Urothelium cell line (cell line): ENCODE results near the gene TP53TG5.
"Not testable (repeated sequence)": the region's sequence is repeated elsewhere in the genome, so short reads cannot be mapped to it uniquely, and the experiment has no call there.

Source experiments
- DNase-seq: peaks from one replicate; pipeline ENCODE4 v3.0.0; 2011; ENCODE audit warnings: low spot score, mixed read lengths
- FAIRE-seq: peaks from 2 replicates; lab custom pipeline; 2011; peaks lifted over from hg19 to GRCh38; lab: Jason Lieb, UNC

The TP53TG5 gene

DNA sequence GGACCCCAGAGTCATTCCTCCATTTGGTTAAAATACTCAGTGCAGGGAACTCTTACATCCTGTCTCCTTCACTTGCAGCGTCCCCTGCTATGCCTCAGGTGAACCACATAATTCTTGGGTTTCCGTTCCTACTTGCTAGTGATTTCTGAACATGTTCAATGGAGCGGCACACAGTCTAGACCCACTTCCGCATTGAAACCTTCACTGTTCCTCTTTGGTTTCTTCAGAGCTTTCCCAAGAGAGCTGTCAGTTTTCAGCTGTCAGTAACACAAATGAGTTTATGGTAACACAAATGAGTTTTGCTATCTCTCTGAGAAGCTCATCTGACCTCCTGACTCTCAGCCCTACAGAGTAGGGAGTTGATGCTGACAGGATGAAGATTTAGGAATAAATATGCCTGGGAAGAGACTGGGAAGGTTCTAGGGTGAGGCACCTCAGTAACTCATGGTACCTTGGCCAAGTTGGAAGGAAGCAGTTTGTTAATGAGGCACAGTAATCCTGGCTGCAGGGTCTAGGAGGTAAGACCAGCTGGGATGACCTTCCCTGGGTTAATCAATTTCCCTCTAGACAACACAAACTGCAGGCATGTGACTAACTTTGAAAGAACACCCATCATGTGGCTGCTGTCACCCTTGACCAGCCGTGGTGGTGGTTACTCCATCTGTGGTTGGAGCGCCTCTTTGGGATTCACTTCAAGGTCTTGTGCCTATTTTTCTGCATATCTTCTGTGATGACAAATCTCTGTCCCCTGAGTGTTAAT lies 9.7 kb downstream of the TP53TG5 start:
- DNase-seq (no peak), FAIRE-seq (no peak)

DNA sequence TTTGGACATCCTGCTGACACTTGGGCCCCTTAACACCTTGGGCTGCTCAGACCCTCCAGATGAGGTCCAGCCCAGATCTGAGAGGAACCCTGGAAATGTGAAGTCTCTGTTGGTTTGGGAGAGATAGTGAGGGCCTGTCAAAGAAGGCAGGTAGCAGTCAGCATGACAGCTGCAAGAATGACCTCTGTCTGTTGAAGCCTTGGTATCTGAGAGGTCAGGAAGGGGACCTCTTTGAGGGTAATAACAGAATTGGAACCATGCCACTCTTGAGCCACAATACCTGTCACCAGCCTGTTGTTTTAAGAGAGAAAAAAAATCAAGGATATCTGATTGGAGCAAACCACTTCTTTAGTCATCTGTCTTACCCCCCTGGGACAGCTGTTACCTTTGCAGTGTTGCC lies 11.0 kb downstream of the TP53TG5 start:
- FAIRE-seq (no peak), DNase-seq (no peak)

DNA sequence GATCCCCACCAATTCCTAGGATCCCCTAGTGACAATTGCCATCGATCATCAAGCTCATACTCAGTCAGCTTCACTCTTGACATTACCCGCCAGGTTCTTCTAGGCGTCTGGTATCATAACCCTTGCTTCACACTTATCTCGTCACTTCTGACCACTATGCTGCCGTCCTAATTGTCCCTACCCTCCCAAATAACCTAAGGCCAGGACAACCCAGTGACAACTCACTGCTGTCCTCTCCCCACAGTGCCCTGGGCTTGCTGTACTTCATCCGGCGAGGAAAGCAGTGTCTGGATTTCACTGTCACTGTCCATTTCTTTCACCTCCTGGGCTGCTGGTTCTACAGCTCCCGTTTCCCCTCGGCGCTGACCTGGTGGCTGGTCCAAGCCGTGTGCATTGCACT lies 11.5 kb downstream of the TP53TG5 start:
- FAIRE-seq (no peak), DNase-seq (no peak)

DNA sequence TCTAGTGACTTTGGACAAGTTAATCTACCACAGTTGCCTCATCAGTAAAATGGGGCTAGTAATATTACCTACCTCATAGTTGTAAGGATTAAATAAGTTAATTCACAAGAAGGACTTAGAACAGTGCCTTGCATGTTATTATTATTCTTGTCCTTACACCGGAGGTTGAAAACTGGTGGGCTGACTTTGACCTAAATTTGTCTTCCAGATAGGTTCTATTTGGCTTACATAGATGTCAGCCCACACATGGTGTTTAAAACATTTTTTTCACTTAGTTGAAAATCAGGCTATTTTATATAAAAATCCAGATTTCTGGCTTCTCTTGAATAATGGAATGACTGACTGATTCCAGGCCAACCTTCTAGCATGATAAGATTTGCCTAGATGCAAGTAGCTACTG lies 11.9 kb downstream of the TP53TG5 start:
- FAIRE-seq (no peak), DNase-seq (no peak)

DNA sequence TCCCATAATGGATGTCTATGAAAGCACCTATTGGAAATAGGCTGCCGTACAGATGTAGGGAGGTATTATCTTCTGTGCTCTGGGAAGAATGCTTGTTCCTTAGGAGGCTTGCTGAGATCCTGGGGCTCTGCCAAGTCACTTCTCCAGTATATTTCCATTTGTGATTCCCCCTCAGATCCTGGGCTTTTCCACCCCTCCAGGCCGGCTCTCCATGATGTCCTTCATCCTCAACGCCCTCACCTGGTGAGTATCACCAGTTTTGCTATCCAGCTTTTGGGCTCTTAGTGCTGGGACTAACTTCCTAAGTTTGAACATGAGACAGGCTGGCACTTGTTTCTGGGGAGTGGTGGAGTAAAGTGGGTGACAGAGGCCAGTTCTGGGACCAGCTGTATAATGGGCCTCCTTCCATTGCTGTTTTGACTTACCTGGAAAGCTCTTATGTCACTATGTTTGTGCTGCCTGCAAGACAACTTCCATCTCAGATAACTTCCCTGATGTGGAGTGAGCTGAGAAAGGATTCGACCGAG lies 12.6 kb downstream of the TP53TG5 start:
- FAIRE-seq (no peak), DNase-seq (no peak)

DNA sequence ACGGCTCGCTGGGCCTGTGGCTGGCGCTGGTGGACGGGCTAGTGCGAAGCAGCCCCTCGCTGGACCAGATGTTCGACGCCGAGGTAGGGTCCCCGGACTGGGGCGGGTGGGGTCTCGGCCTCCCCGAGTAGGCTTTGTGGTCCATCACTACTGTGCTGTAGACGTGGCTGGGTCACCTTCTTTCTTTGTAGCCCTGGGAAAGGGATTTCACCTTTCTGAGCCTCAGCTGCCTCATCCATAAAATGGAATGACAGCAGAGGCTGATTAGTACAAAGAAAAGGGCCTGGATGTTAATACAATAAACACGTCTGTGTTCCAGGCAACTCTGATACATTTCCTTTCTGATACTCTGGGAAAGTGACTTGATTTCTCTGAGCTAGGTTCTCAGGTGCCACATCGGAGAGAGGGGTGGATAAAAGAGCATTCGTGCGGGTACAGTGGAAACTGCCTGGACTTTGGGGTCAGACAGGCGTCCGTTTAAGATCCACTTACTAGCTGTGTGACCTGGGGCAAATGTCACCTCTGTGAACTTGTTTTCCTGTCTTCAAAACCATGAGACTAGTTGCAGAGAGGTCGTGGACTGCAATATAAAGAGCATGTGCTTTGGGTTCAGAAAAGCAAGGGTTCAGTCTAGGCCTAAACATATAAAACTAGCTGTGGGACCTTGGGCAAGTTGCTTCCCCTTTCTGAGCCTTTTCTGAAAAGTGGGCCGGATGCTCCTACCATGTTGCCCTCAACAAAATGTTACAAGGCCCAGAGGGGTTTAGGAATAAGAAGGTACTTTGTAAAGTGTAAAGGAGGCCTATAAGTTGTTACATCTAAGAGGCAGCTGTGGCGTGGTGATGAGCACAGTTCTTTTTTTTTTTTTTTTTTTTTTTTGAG lies 14.3 kb downstream of the TP53TG5 start:
- DNase-seq = no peak
- no peak for FAIRE-seq

DNA sequence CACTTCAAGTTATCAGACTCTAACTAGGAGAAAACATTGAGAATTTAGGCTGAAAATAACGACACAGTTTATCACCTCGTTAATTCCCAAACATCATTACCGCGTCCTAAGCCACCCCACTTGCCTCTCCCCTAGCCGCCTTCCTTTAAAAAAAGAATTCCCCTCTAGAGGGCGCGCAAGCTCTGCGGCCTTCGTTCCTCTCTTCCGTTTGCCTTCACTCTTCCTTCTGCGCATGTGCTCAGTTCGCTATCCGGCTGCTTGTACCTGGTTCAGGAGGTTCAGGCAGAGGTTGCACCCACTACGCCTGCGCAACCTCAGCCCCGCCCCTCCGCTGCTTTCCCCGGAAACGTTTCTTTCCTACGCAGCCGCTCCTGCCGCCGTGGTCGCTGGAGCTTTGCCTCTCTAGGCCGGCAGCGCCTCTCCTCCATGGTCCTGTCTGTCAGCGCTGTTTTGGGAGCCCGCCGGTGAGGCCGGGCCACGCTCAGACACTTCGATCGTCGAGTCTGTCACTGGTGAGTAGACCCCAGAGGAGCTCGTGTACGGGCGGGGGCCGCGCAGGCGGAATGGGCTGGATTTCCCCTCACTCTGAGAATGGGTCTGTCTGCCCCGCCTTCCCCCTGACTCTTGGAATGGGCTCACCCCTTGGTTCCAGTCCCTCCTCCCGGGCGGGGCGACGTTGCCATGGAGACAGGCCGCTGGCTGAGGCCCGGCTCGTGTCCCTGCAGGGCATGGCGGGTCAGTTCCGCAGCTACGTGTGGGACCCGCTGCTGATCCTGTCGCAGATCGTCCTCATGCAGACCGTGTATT lies 15.1 kb downstream of the TP53TG5 start, which contains the start of gene SYS1:
Gene SYS1 (plus strand): TSS at position 353 of the 807 bp plus-strand sequence. CDS start 376 bp downstream, at position 729.
- FAIRE-seq (peak; percentile 91), DNase-seq (peak; percentile 100)

DNA sequence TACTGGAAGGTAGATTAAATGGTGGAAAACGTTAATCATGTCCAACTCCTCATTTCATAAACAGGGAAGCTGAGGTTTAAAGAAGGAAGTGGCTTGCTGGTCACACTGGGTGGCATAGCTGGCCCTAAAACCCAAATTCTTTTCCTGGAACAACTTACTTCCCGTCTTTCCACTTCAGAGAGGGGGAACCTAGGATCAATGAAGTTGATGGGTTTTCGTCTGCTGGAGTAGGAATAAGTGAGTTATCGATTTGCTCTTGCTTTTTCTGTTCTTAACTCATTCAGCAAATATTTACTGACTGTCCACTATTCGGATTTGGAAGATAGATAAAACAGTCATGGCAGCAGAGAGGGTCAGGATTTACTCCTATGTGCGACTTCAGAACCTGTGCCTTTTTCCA lies 16.3 kb downstream of the TP53TG5 start:
- FAIRE-seq = no peak
- DNase-seq = no peak

DNA sequence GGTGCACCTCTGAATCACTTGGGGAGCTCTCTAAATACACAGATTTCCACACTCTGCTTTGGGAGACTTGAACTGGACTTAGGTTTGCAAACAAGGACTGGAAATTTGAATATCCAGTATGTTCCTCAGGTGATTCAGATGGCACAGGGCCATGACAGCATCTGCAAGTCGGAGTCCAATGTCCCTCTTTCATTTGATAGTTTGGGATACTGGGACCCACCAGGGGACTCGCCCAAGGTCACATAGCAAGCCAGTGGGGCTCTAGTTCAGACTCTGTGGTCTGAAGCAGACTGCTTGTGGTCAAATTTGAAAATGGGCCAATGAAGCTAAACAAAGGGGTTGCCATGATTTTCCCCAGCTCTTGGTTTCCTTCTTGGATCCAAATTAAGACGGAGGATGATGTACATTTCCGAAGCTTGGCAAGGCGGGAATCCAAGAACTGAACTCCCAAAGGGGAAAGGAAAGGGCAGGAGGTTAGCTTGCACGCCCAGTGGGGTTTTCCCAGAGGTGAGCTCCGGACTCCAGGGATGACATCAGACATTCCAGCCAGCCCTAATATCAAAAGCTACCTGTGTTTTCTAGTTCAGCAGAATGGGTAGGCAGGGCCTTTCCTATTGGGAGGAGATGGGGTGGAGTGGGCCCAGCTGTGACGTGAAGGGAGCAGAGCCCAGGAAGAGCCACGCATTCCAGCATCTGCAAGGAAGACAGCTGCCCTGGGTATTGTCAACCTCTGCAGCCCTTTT lies 18.5 kb downstream of the TP53TG5 start:
- FAIRE-seq (no peak), DNase-seq (peak; percentile 80)

DNA sequence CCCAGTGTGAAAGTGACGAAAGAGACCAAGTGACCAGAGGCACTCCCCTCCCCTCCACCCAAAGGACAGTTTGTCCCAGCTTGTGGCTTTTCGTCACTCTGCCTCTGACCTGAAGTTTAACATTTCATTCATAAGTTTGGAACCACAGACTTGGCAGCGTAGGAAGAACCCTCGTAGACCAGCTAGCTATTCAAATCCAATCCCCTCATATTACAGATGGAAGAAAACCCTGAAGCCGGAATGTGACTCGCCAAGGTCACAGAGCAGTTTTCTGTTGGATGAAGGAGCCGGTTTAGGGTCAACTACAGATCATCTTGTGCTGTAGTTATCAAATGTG lies 19.1 kb downstream of the TP53TG5 start:
- FAIRE-seq (no peak), DNase-seq (no peak)

DNA sequence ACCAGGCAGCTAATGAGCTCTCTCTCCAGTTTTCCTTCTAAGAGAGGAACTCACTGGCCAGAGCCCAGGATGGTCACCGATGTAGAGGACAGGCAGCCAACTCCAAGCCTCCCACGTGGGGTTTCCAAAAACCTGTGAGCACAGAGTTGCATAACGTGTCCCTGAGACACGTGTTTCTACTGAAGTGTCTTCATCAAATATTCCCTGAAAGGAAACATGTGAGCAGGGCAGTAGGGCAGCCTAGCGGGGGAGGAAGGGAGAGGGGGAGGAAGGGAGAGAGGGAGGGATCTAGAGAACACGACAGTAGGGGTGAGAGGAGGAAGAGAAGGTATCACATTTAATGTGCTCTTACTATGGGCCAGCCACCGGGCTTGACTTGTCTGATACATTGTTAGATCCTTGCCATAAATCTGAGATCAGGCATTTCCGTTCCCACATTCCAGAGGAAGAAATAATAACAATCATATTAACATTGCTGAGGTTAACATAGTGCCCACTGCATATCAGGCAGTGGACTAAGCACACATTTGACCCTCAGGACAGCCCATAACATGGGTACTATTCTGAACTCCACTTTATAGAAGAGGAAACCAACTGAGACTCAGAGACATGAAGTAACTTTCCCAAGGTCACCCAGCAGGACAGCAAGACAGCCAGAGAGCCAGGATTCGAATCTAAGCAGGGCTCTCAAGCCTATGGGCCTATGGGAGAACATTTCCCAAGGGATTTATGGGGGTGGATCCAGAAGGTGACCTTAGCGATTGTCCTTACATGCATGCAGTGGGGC lies 19.6 kb downstream of the TP53TG5 start:
- FAIRE-seq = no peak
- DNase-seq = peak; percentile 56

DNA sequence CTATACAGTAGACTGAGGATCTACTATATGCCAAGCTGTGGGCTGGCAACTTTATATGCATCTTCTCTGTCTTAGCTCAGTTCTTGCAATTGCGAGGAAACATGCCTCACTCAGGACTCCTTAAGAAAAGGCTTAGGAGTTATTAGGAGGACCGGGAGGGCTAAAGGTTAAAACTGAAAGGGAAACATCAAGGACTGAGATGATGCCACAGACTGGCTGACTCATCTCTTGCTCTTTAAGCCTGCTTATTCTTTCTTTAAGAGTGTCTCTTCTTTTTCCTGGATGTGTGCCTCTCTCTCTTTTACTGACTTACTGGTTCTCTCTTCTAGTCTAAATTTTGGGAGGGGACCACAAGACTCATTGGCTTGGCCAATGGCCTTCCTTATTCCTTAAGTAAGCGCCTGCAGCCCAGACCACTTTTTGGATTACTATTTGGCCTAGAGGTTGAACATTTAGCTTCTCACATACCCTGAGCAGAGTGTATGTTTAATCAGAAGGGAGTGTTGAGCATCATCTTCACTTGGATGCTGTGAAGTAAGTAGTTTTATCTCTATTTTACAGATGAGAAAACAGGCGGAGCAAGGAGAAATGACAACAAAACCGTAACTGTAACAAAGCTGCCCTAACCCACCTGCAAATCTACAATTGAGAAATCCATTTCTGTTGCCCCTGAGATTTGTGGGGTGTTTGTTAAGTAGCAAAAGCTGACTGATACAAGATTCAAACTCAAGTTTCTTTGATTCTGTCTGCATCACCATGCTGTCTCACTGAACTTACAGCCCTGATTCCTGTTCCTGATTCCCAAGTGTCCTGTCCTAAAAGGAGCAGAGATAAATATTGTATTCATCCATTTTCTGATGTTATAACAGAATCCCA lies 22.7 kb downstream of the TP53TG5 start:
- FAIRE-seq = no peak
- no peak for DNase-seq

DNA sequence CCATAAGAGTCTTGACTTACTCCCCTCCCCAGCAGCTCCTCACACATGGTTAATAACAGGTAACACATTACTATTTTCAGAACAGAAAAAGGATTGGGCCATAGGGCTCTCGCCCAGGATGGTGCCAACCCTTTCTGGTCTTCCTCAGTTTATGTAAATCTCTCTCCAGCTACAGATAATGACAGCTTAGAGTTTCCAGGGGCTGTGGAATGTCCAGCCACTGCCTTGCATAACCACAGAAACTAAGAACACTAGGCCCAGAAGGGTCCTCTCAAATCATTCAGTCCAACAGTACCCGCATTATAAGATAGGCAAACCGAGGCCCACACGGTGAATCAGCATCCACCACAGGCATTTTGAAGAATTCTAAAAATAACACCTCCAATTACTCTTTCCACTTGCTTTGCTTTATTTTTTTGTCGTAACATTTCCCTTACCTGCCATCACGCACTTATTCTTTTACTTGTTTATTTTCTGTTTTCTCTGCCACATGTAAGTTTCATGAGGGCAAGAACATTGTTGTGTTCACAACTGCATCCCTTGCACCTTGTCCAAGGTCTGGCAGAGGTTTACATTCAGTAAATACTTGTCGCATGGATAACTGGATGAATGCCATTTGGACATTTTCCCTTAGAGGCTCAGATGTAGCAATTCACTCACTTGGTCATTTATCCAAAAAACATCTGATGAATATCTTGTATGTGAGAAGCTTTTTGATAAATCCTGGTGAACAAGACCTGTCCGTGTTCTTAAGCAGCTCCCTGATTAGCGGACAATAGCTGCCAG lies 23.5 kb downstream of the TP53TG5 start:
- DNase-seq = no peak
- no peak for FAIRE-seq

DNA sequence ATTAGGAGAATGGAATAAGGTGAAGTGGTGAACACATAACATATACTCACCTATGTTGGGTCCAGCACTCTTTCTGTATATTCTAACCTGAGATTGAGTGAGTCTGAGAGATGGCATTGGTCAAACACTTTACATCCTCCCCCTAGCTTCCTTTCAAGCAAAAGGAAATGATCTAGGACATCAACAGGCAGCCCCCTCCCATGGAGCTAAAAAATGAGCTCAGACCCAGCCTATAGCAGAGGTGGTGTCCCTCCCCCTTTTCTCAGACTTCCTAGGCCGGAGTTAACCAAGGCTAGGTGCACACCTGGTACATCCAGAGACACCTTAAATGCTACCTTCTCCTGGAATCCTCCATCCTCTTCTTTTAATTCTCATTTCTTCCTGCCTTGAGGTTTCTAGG lies 24.4 kb downstream of the TP53TG5 start:
- DNase-seq (no peak), FAIRE-seq (no peak)

DNA sequence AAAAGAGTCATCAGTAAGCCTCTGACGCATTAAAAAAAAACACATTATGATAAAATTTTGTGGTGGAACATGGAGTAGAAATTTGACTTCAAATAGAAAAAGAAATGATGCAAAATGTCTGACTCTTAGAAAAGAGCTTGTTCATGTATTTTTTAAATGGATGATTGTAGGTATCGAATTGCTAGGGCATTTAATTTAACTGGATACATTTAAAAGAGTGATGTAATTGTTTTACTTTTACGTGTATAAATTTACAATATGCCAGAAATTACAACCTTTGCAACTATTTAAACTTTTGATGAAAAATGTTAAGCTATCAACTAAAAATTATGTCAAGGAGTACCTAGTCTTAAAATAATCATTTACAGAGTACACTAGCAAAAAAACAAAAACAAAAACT lies 25.4 kb downstream of the TP53TG5 start:
- no peak for FAIRE-seq
- DNase-seq = no peak

DNA sequence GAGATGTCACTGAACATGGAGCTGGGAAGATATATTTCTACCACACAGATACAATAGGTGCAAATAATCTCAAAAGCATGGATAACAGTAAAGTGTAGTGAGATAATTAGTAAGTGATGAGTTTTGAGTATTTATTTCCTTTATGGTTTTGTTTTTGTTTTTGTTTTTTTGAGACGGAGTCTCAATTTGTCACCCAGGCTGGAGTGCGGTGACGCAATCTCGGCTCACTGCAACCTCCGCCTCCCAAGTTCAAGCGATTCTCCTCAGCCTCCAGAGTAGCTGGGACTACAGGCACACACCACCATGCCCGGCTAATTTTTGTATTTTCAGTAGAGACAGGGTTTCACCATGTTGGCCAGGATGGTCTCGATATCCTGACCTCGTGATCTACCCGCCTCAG lies 27.3 kb downstream of the TP53TG5 start:
- not testable (repeated sequence) for DNase-seq, FAIRE-seq

DNA sequence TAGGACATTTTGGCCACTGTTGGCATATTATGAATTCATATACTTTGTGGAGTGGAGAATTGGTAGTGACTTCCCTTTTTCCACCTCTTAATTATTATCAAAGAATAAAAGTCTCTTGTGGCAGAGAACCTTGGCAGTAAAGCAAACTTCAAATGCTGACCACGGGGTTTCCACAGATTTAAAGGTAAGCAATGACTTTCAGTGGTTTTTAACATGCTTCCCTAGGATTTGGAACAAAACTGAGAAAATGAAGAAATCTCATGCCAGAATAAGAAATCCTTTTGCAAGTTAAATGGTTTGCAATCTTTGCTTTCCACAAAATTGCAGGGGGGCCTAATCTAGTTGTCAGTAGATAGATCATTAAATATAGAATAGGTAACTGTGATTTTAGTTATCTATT lies 27.9 kb downstream of the TP53TG5 start:
- DNase-seq = no peak
- FAIRE-seq = no peak
